Activated T-cell treated with anti-CD3 and anti-CD28 coated beads for 4 hours (primary cell): ENCODE data around the gene SP9.
"Not testable (repeated sequence)": the region's sequence is repeated elsewhere in the genome, so short reads cannot be mapped to it uniquely, and the experiment has no call there.

Experiments
- DNase-seq: peaks from one replicate; pipeline ENCODE4 v3.0.0-alpha.2; 2020

SP9 gene

GRCh38 chr2:174350018-174350417, 15.3 kb downstream of the SP9 start:
- no peak for DNase-seq

- no peak for DNase-seq
Measured at GRCh38 chr2:174350593-174351181, 15.9 kb downstream of the SP9 start.

GRCh38 chr2:174353004-174353403, 18.2 kb downstream of the SP9 start:
- DNase-seq: no peak

GRCh38 chr2:174356347-174356746, 21.6 kb downstream of the SP9 start:
- DNase-seq: no peak

GRCh38 chr2:174359663-174360062, 24.9 kb downstream of the SP9 start:
- not testable (repeated sequence) for DNase-seq

- DNase-seq: no peak
Measured at GRCh38 chr2:174362949-174363348, 28.2 kb downstream of the SP9 start.

GRCh38 chr2:174363492-174364225, 28.9 kb downstream of the SP9 start:
- not testable (repeated sequence) for DNase-seq

GRCh38 chr2:174364628-174365027, 29.9 kb downstream of the SP9 start:
- no peak for DNase-seq

GRCh38 chr2:174365571-174365970, 30.8 kb downstream of the SP9 start:
- DNase-seq: no peak

GRCh38 chr2:174368691-174369090, 33.9 kb downstream of the SP9 start:
- DNase-seq: no peak

- DNase-seq: no peak
Measured at GRCh38 chr2:174376967-174377366, 42.2 kb downstream of the SP9 start.

GRCh38 chr2:174383796-174384195, 49.0 kb downstream of the SP9 start:
- no peak for DNase-seq

GRCh38 chr2:174385201-174385600, 50.4 kb downstream of the SP9 start:
- DNase-seq: no peak
